ENCODE data around the gene SHB. TPM values are rescaled to one million over a fixed set of nuclear protein-coding genes. Genes with fewer than 3 reads are reported as not detected.

Gene SHB
- polyA plus RNA-seq, 1 donor (not counting 4 experiments of a cell fraction or from before 2014, with no cell fraction given), result 10.9 TPM

GRCh38 chr9:38009990-38010389 is 59.0 kb downstream of the SHB start:
- H3K27me3 ChIP-seq (ENCODE audit: control insufficient read depth, extremely low read depth, insufficient read depth, low read length), result no peaks in the 10 kb centered on the region
- H4K20me1 ChIP-seq (ENCODE audit: control insufficient read depth, extremely low read depth, insufficient read depth, low read length), result no peaks in the 10 kb centered on the region
- no peak overlapping the region for H3K9ac ChIP-seq (ENCODE audit: control insufficient read depth, extremely low read depth, insufficient read depth, low read length)
- peaks cover 17 to 23% of the 10 kb centered on the region in 2 experiments for H3K36me3 ChIP-seq (ENCODE audit: control insufficient read depth in 2 of 2, extremely low read depth in 1 of 2, insufficient read depth in 2 of 2, low read length in 2 of 2)
- no peak overlapping the region for H3K27ac ChIP-seq (ENCODE audit: control insufficient read depth, insufficient read depth, low read length)
- no peak for TF ChIP-seq CTCF (optimal IDR thresholded peaks at IDR 0.05 in 1 of 3, IDR thresholded peaks at IDR 0.05 in 1 of 3, conservative IDR thresholded peaks at IDR 0.05 in 1 of 3; ENCODE audit: extremely low read depth in 1 of 3, insufficient read depth in 2 of 3, low read length in 3 of 3)
- TF ChIP-seq EZH2 (IDR thresholded peaks at IDR 0.05; ENCODE audit: low read length), result no peak
- no peak overlapping the region for H3K4me2 ChIP-seq (ENCODE audit: control insufficient read depth, extremely low read depth, insufficient read depth, low read depth, low read length)
- H3K79me2 ChIP-seq (ENCODE audit: control insufficient read depth, insufficient read depth, low read length), result peaks cover 67% of the 10 kb centered on the region
- peaks cover 61% of the 10 kb centered on the region for H3K4me1 ChIP-seq (ENCODE audit: control insufficient read depth, extremely low read depth, insufficient read depth, low read length)
- no peak for FAIRE-seq
- peaks cover 2% of the 10 kb centered on the region for H3K9me1 ChIP-seq (ENCODE audit: control insufficient read depth, extremely low read depth, insufficient read depth, low read length)
- no peaks in the 10 kb centered on the region for H3K9me3 ChIP-seq (ENCODE audit: control insufficient read depth, low read depth, low read length)
- dilution Hi-C loops (cut with MboI; ENCODE audit: extremely low pct_ligation_motif_present, low sequenced_read_pairs), result no loop called here
- DNase-seq (ENCODE audit: low read depth, low spot score), result no peak
- no peak overlapping the region for H3K4me3 ChIP-seq (ENCODE audit: control insufficient read depth in 2 of 3, extremely low read depth in 1 of 3, insufficient read depth in 2 of 3, low read depth in 1 of 3, low read length in 3 of 3)
- H2AFZ ChIP-seq (ENCODE audit: control insufficient read depth, low read length), result no peak overlapping the region

- TF ChIP-seq CTCF (optimal IDR thresholded peaks at IDR 0.05 in 1 of 3, IDR thresholded peaks at IDR 0.05 in 1 of 3, conservative IDR thresholded peaks at IDR 0.05 in 1 of 3; ENCODE audit: extremely low read depth in 1 of 3, insufficient read depth in 2 of 3, low read length in 3 of 3) (no peak), EZH2 (IDR thresholded peaks at IDR 0.05; ENCODE audit: low read length) (no peak)
- dilution Hi-C loops (cut with MboI; ENCODE audit: extremely low pct_ligation_motif_present, low sequenced_read_pairs), result no loop called here
- DNase-seq (ENCODE audit: low read depth, low spot score), result no peak
- no peaks in the 10 kb centered on the region for H3K9me3 ChIP-seq (ENCODE audit: control insufficient read depth, low read depth, low read length)
- H3K79me2 ChIP-seq (ENCODE audit: control insufficient read depth, insufficient read depth, low read length), result peaks cover 67% of the 10 kb centered on the region
- H3K36me3 ChIP-seq (ENCODE audit: control insufficient read depth in 2 of 2, extremely low read depth in 1 of 2, insufficient read depth in 2 of 2, low read length in 2 of 2), result peaks cover 10 to 14% of the 10 kb centered on the region in 2 experiments
- H3K4me3 ChIP-seq (ENCODE audit: control insufficient read depth in 2 of 3, extremely low read depth in 1 of 3, insufficient read depth in 2 of 3, low read depth in 1 of 3, low read length in 3 of 3), result no peak overlapping the region
- H4K20me1 ChIP-seq (ENCODE audit: control insufficient read depth, extremely low read depth, insufficient read depth, low read length), result no peaks in the 10 kb centered on the region
- H3K27me3 ChIP-seq (ENCODE audit: control insufficient read depth, extremely low read depth, insufficient read depth, low read length), result no peaks in the 10 kb centered on the region
- no peak overlapping the region for H2AFZ ChIP-seq (ENCODE audit: control insufficient read depth, low read length)
- peaks cover 2% of the 10 kb centered on the region for H3K9me1 ChIP-seq (ENCODE audit: control insufficient read depth, extremely low read depth, insufficient read depth, low read length)
- peak overlapping the region; percentile 65 for H3K4me2 ChIP-seq (ENCODE audit: control insufficient read depth, extremely low read depth, insufficient read depth, low read depth, low read length)
- no peak for FAIRE-seq
- peak overlapping the region; percentile 51 for H3K9ac ChIP-seq (ENCODE audit: control insufficient read depth, extremely low read depth, insufficient read depth, low read length)
- H3K4me1 ChIP-seq (ENCODE audit: control insufficient read depth, extremely low read depth, insufficient read depth, low read length), result peaks cover 61% of the 10 kb centered on the region
- H3K27ac ChIP-seq (ENCODE audit: control insufficient read depth, insufficient read depth, low read length), result peak overlapping the region; percentile 86
Observed at GRCh38 chr9:38009035-38009501, 60.0 kb downstream of the SHB start.
